Activated CD8-positive, alpha-beta memory T cell treated with anti-CD3 and anti-CD28 coated beads for 1 hour (primary cell): ENCODE measurements around the gene VMAC.

ENCODE experiments used
- DNase-seq, 2 donors: peaks; one replicate each; pipeline ENCODE4 v3.0.0-alpha.2; 2020; ENCODE audit warnings: low read depth in 1 of 2; ENCODE audit errors: extremely low read depth in 1 of 2

VMAC gene

GRCh38 chr19:5927441-5927821 lies 22.8 kb downstream of the VMAC start:
- no peak for DNase-seq

- no peak for DNase-seq
Observed at GRCh38 chr19:5929179-5929578, 24.5 kb downstream of the VMAC start.

GRCh38 chr19:5929625-5930024 lies 25.0 kb downstream of the VMAC start:
- DNase-seq, result no peak

GRCh38 chr19:5931251-5931650 lies 26.6 kb downstream of the VMAC start:
- DNase-seq, result no peak

GRCh38 chr19:5932146-5932545 lies 27.5 kb downstream of the VMAC start:
- no peak for DNase-seq

GRCh38 chr19:5932609-5933262 lies 28.1 kb downstream of the VMAC start:
- DNase-seq, result no peak

GRCh38 chr19:5933391-5934068 lies 28.9 kb downstream of the VMAC start:
- DNase-seq, result no peak

- DNase-seq, result no peak
Observed at GRCh38 chr19:5934069-5934401, 29.4 kb downstream of the VMAC start.

- no peak for DNase-seq
Observed at GRCh38 chr19:5934774-5935472, 30.3 kb downstream of the VMAC start.

- no peak for DNase-seq
Observed at GRCh38 chr19:5935473-5936291, 31.0 kb downstream of the VMAC start.

GRCh38 chr19:5936292-5936592 lies 31.6 kb downstream of the VMAC start:
- no peak for DNase-seq

- DNase-seq, result no peak
Observed at GRCh38 chr19:5937550-5937949, 32.9 kb downstream of the VMAC start.

- DNase-seq, result no peak
Observed at GRCh38 chr19:5940260-5941208, 35.9 kb downstream of the VMAC start.

- no peak for DNase-seq
Observed at GRCh38 chr19:5941673-5942072, 37.0 kb downstream of the VMAC start.

GRCh38 chr19:5943045-5943444 lies 38.4 kb downstream of the VMAC start:
- no peak for DNase-seq

- no peak for DNase-seq
Observed at GRCh38 chr19:5943623-5944022, 39.0 kb downstream of the VMAC start.

GRCh38 chr19:5947435-5947834 lies 42.8 kb downstream of the VMAC start:
- no peak for DNase-seq

- DNase-seq, result no peak
Observed at GRCh38 chr19:5948752-5949564, 44.3 kb downstream of the VMAC start.

- peak in 1 of 2 donors; percentile 15 for DNase-seq
Observed at GRCh38 chr19:5949792-5950305, 45.2 kb downstream of the VMAC start.
